OCI-LY1 (cell line): ENCODE data around the gene GCLC.

Experiments
- CTCF ChIP-seq: fragments of 200-600 bp; sonication (generic), shearing (Covaris generic); IDR thresholded peaks from 2 replicates; pipeline ENCODE4 v1.5.1; 2017; ENCODE audit warnings: mild to moderate bottlenecking, antibody characterized with exemption, low read length, moderate library complexity, mixed read lengths
- EZH2 ChIP-seq: fragments of 200-600 bp; sonication (generic), shearing (Covaris generic); IDR thresholded peaks from 2 replicates; pipeline ENCODE4 v1.8.0; 2017; ENCODE audit warnings: borderline replicate concordance, mixed run types, mild to moderate bottlenecking, antibody characterized with exemption, low read length, moderate library complexity, mixed read lengths

GRCh38 chr6:53517021-53517420, 27.9 kb downstream of the GCLC start:
- no peak for TF ChIP-seq EZH2
- no peak for TF ChIP-seq CTCF
